ENCODE results near the gene PRSS2.
"Not testable (repeated sequence)": the region's sequence is repeated elsewhere in the genome, so short reads cannot be mapped to it uniquely, and the experiment has no call there.

PRSS2 gene

DNA sequence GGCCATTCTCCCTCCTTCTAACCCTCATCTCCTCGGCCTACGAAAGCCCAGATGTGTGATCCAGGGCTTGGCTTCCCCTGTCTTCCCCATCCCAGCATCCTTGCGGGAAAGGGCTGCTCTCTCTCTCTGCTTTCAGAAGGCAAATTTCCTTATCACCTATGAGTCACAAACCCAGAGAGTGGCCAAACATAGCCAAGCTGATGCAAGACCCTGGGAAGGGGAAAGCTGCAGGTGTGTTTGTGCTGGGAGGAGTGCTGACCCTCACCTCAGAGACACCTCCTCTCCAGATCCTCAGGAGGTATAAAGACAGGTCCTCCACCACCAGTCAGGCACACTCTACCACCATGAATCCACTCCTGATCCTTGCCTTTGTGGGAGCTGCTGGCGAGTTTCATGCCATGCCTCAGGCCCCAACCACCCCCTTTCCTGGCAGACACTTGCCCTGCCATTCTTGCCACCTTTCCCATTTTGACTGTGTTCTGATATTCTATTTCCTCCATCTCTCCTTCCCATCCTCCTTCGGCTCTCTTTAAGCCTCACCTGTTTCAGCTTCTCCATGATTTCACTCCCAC, 10.6 kb upstream of the PRSS2 start:
- no peak for FAIRE-seq

DNA sequence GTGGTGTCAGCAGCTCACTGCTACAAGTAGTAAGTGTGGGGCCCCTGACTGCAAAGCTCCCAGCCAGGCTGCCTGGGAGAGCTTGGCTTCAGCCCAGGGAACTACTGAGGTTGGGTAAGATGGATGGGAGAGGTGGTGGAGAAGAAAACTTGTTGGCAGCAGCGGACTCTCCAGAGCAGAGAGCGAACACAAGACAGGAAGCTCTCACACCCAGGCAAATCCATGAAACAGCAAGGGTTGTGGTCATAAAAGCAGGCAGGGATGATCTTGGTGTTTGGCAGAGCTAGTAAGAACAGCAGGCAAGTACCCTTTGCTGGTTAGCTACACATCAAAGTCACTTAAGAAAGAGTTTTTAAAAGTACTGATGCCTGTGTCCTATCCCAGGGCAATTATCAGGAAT, 9.2 kb upstream of the PRSS2 start:
- FAIRE-seq = not testable (repeated sequence)

GRCh38 chr7:142762104-142762503, 8.7 kb upstream of the PRSS2 start:
- no peak for FAIRE-seq

DNA sequence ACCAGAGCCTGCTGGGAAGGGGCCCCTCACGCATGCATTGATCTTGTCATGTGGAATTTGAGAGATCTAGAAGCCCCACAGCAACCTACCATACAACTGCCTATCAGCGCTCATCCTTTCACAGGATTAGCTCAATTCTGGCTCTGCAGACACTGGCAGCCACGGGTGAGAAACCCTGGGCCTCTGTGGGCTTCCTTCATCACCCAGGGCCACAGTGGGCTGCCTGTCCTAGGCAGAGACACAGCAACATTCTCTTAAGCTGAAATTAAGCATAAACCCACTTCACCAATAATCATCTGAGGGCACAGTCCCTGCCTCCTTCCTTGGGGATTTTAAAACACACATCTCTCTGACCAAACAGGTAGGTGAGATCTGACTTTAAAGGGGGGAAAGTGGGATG, 3.3 kb upstream of the PRSS2 start:
- no peak for FAIRE-seq

DNA sequence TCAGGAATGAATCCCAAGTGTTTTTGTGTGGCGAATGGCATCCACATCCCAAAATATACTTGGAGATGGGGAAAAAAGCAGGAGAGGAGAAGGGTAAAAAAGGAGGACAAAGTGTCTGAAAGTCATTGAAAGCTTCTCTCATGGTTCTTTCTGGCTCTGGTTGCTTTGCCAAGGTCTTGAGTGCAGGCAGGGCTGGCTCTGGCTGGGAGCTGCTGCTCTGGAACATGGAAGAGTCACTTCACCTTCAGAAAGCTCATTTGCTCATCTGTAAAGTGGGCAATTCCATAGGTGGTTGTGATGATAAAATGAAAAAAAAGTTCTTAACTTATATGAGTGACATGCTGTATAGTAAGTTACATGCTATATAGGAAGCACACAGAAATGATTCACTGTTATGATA, 2.9 kb upstream of the PRSS2 start:
- FAIRE-seq = no peak

DNA sequence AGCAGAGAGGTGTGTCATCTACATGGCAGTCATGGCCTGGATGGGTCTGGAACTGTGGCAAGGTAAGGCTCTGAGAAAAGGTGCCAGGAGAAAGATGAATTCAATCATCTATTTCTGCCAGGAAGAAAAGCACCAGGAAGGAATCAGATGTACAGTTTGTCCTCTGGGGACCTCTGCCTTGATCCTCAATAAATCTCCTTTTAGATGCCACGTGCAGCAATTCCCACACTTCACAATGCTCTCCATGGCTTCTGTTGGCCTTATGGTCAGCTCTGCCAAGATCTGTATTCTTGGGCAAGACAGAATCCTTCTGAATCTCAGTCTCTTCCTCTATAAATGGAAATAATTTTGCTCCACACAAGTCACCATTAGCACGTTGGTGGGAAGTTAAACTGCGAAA, 1.9 kb upstream of the PRSS2 start:
- not testable (repeated sequence) for FAIRE-seq

- FAIRE-seq = no peak
Observed at GRCh38 chr7:142771353-142771723, 568 bp downstream of the PRSS2 start.

GRCh38 chr7:142772051-142772450, 1.3 kb downstream of the PRSS2 start:
- no peak for FAIRE-seq

- FAIRE-seq = no peak
Observed at GRCh38 chr7:142772673-142773072, 1.9 kb downstream of the PRSS2 start.

DNA sequence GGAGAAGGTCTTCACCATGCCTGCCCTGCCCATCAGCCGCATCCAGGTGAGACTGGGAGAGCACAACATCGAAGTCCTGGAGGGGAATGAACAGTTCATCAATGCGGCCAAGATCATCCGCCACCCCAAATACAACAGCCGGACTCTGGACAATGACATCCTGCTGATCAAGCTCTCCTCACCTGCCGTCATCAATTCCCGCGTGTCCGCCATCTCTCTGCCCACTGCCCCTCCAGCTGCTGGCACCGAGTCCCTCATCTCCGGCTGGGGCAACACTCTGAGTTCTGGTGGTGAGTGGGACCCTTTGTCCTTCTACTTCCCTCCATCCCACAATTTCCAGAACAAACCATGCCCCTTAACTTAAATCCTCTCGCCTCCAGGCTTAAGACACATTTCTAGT, 2.5 kb downstream of the PRSS2 start:
- FAIRE-seq = no peak

- no peak for FAIRE-seq
Observed at GRCh38 chr7:142773937-142774744, 3.4 kb downstream of the PRSS2 start.

DNA sequence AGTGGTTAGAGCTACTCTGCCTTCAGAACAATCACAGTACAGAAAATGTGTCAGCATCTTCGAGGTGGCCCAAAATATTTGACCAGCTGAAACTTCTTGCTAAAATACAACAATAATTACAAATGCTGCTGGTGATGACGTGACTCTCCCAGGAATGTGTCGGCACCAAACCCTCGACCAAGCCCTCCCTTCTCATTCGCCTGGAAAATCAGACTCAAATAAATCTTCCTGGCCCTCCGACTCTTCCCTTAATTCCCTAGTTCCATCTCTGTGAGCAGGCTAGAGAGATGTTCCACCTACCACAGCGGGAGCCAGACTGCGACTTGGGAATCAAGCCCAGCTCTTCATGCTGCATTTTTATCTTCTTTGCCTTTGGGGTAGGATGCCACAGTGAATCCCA, 4.1 kb downstream of the PRSS2 start:
- FAIRE-seq = no peak

- FAIRE-seq = not testable (repeated sequence)
Observed at GRCh38 chr7:142775351-142776115, 4.8 kb downstream of the PRSS2 start.

- no peak for FAIRE-seq
Observed at GRCh38 chr7:142776206-142776844, 5.6 kb downstream of the PRSS2 start.

DNA sequence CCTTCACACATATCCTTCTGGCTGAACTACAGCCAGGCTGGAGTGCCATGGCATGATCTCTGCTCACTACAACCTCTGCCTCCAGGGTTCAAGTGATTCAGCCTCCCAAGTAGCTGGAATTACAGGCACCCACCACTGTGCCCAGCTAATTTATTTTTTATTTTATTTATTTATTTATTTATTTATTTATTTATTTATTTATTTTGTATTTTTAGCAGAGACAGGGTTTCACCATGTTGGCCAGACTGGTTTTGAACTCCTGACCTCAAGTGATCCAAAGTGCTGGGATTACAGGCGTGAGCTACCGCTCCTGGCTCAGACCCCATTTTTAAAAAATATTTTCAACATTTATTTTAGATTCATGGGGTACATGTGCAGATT, 6.1 kb downstream of the PRSS2 start:
- not testable (repeated sequence) for FAIRE-seq

GRCh38 chr7:142777318-142777717, 6.5 kb downstream of the PRSS2 start:
- FAIRE-seq = no peak

DNA sequence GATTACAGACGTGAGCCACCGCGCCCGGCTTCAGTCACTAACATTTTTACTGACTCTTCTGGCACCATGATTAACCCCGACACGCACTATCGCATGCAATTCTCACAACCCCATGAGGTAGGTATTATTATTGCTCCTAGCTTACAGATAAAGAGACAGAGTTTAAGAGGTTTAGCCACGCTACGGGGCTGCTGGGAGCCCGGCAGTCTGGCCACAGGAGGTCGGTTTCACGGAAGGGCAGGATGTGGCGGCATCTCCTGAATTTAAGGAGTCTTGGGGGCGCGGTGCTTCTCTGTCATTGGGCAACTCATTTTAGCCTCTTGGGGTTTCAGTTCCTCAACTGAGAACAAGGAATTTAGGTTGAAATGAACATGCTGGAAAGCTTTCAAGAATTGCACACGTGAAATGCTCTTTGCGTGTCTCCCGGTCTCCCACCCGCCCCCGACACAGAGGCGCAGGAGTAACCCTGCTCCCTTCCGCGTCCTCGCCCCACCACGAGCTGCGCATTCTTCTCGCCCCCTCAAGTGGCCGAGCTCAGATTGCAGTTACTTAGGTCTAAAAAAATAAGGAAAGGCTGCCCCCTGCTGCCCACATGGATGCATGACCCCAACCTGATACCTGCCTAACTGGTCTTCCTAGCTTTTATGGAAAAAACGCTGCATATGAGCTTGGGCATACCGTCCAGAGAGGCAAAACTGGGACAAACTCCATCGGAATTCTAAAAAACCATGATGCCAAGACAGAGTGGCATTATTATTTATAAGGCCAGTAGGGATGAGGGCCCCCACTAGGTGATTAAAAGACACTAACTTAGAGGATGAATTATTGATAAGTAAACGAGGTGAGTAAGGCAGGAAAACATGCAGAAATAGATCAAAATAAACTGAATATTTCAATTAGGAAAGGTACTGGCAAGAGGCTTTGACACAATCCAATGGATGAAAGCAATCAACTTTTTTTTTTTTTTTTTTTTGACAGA, 12.4 kb downstream of the PRSS2 start:
- peak; percentile 82 for FAIRE-seq

DNA sequence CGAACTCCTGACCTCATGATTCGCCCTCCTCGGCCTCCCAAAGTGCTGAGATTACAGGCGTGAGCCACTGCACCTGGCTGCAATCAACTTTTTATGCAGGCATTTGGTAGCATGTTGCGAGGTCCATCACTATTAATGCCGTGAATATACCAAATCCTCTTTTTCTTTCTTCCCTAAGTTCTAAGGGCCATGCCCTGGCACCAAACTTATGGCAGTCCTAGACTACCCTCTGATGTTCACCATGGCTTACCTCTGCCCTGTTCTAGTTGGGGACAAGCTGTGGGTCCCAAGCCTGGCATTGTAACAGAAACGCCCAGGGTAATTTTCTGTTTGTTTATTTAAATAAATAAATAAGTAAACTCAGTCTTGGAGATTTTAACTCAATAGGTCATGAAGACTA, 13.3 kb downstream of the PRSS2 start:
- no peak for FAIRE-seq

DNA sequence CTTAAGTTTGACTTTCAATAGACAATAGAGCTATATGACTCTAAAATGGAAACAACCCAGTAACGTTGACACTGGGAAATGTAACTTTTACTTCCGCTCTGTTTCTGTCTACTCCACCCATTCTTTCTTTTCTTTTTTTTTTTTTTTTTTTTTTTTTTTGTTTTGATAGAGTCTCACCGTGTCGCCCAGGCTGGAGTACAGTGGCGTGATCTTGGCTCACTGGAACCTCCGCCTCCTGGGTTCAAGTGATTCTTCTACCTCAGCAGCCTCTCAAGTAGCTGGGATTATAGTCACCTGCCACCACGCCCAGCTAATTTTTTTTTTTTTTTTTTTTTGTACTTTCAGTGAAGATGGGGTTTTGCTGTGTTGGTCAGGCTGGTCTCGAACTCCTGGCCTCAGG, 13.9 kb downstream of the PRSS2 start:
- no peak for FAIRE-seq

DNA sequence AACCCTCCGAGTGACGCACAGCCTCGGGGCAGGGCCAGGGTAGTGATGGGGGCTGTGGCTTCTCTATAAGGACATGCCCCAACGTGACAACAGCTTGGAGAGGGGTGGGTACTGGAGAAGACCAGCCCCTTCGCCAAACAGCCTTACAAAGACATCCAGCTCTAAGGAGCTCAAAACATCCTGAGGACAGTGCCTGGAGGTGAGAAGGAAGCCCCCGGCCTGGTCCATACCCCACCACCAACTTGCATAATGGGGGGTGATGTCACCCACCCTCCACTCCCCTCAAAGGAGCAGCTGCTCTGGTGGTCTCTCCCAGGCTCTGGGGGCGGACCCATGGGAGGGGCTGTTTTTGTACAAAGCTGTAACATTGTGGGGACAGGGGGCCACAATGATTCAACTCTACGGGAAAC, 15.1 kb downstream of the PRSS2 start:
- no peak for FAIRE-seq

DNA sequence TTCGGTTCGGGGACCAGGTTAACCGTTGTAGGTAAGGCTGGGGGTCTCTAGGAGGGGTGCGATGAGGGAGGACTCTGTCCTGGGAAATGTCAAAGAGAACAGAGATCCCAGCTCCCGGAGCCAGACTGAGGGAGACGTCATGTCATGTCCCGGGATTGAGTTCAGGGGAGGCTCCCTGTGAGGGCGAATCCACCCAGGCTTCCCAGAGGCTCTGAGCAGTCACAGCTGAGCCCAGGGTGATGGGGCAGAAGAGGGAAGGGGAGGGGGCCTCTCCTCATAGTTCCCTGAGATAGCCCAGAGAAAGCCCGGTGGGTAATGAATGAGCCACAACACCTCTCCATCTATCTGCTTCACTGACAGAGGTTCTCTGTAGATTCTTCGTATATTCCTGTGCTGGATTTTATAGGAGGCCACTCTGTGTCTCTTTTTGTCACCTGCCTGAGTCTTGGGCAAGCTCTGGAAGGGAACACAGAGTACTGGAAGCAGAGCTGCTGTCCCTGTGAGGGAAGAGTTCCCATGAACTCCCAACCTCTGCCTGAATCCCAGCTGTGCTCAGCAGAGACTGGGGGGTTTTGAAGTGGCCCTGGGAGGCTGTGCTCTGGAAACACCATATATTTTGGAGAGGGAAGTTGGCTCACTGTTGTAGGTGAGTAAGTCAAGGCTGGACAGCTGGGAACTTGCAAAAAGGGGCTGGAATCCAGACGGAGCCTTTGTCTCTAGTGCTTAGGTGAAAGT, 16.4 kb downstream of the PRSS2 start:
- no peak for FAIRE-seq

GRCh38 chr7:142787783-142788182, 17.0 kb downstream of the PRSS2 start:
- FAIRE-seq = no peak

Measured in A204.1 (cell line).